ENCODE results near the gene POLA1.

DNA sequence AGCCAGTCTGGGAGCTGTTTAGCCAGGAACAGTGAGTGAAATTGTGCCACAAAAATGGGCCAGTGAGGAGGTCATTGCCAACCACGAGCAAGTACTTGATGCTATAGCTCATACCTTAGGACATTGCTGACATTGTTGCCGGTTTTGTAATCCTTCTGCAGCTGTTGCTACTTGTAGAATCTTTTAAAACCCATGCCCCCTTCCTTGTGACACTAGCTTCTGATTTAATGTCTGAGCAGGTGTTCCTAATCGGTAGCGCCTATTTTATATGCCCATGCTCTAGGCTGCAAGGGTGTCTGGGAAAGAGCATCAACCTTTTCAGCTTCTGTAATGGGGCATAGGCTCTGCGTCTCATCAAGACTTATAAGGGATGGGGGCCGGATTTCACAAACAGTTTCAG, 2.6 kb downstream of the POLA1 start:
- TF ChIP-seq POLR2A (IDR thresholded peaks at IDR 0.05) (no peak), EP300 (IDR thresholded peaks at IDR 0.05) (no peak)
- TF ChIP-seq, protein P1, sequence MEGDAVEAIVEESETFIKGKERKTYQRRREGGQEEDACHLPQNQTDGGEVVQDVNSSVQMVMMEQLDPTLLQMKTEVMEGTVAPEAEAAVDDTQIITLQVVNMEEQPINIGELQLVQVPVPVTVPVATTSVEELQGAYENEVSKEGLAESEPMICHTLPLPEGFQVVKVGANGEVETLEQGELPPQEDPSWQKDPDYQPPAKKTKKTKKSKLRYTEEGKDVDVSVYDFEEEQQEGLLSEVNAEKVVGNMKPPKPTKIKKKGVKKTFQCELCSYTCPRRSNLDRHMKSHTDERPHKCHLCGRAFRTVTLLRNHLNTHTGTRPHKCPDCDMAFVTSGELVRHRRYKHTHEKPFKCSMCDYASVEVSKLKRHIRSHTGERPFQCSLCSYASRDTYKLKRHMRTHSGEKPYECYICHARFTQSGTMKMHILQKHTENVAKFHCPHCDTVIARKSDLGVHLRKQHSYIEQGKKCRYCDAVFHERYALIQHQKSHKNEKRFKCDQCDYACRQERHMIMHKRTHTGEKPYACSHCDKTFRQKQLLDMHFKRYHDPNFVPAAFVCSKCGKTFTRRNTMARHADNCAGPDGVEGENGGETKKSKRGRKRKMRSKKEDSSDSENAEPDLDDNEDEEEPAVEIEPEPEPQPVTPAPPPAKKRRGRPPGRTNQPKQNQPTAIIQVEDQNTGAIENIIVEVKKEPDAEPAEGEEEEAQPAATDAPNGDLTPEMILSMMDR (IDR thresholded peaks at IDR 0.05), result no peak
